LoVo (cell line): ENCODE results near the gene CHGA.

Experiments used
- DNase-seq: peaks from one replicate; pipeline ENCODE4 v3.0.0-alpha.2; 2016; ENCODE audit warnings: low spot score

The CHGA gene

GRCh38 chr14:92905667-92906066, 17.3 kb upstream of the CHGA start:
- no peak for DNase-seq

GRCh38 chr14:92906420-92906819, 16.5 kb upstream of the CHGA start:
- no peak for DNase-seq

GRCh38 chr14:92906823-92907222, 16.1 kb upstream of the CHGA start:
- DNase-seq, result no peak

GRCh38 chr14:92907316-92907911, 15.5 kb upstream of the CHGA start:
- no peak for DNase-seq

GRCh38 chr14:92914087-92914656, 8.8 kb upstream of the CHGA start:
- peak; percentile 22 for DNase-seq

GRCh38 chr14:92916201-92916600, 6.7 kb upstream of the CHGA start:
- DNase-seq, result no peak

GRCh38 chr14:92917041-92917940, 5.7 kb upstream of the CHGA start:
- DNase-seq, result no peak

- no peak for DNase-seq
Measured at GRCh38 chr14:92917956-92918355, 5.0 kb upstream of the CHGA start.

GRCh38 chr14:92920001-92920400, 2.9 kb upstream of the CHGA start:
- no peak for DNase-seq

- DNase-seq, result no peak
Measured at GRCh38 chr14:92922155-92922735, 705 bp upstream of the CHGA start.

- no peak for DNase-seq
Measured at GRCh38 chr14:92923744-92924103, 774 bp downstream of the CHGA start.

- DNase-seq, result no peak
Measured at GRCh38 chr14:92924247-92924646, 1.3 kb downstream of the CHGA start.

- no peak for DNase-seq
Measured at GRCh38 chr14:92925446-92925845, 2.5 kb downstream of the CHGA start.

- DNase-seq, result no peak
Measured at GRCh38 chr14:92926180-92926845, 3.4 kb downstream of the CHGA start.

GRCh38 chr14:92926931-92927330, 4.0 kb downstream of the CHGA start:
- DNase-seq, result no peak

- DNase-seq, result no peak
Measured at GRCh38 chr14:92927349-92928257, 4.7 kb downstream of the CHGA start.

- DNase-seq, result no peak
Measured at GRCh38 chr14:92928258-92928629, 5.3 kb downstream of the CHGA start.

- no peak for DNase-seq
Measured at GRCh38 chr14:92928961-92929688, 6.2 kb downstream of the CHGA start.

GRCh38 chr14:92929689-92930608, 7.0 kb downstream of the CHGA start:
- no peak for DNase-seq
